Activated naive CD8-positive, alpha-beta T cell treated with anti-CD3 and anti-CD28 coated beads, Interleukin-2, amount 10 ng/mL, durations not matched to agents 7 days and 5 days (primary cell): ENCODE measurements around the gene DUSP19. TPM values are rescaled to one million over a fixed set of nuclear protein-coding genes. Genes with fewer than 3 reads are reported as not detected.

Experiments
- ATAC-seq: fragments of 150-1000 bp; cut with Tn5 transposase; one replicate; pipeline ENCODE4 v1.10.0; 2021; ENCODE audit warnings: low read depth, moderate library complexity
- POLR2A ChIA-PET: fragments of 350-600 bp; sonication (Branson Sonifier 250); formaldehyde crosslinking; loops from one replicate; lab custom pipeline; 2021; ENCODE audit warnings: antibody characterized with exemption; lab: Charles Lee
- DNase-seq: peaks from one replicate; pipeline ENCODE4 v3.0.0; 2021
- H3K27ac Mint-ChIP-seq: one replicate; pipeline ENCODE4 v1.8.0; 2022; ENCODE audit warnings: mild to moderate bottlenecking, mixed read lengths
- H3K27me3 Mint-ChIP-seq: one replicate; pipeline ENCODE4 v1.8.0; 2022; ENCODE audit warnings: mild to moderate bottlenecking, moderate library complexity, mixed read lengths
- H3K36me3 Mint-ChIP-seq: one replicate; pipeline ENCODE4 v1.8.0; 2021; ENCODE audit warnings: mild to moderate bottlenecking, mixed read lengths
- H3K4me1 Mint-ChIP-seq: one replicate; pipeline ENCODE4 v1.8.0; 2021; ENCODE audit warnings: mixed read lengths
- H3K4me3 Mint-ChIP-seq: one replicate; pipeline ENCODE4 v1.8.0; 2022; ENCODE audit warnings: mild to moderate bottlenecking, moderate library complexity, mixed read lengths
- H3K9me3 Mint-ChIP-seq: one replicate; pipeline ENCODE4 v1.8.0; 2021; ENCODE audit warnings: mixed read lengths
- total RNA-seq, 2 experiments: library from RNA; stranded (reverse); gene quantifications; one replicate each; pipeline ENCODE4 v1.2.3, GENCODE V29; 2021

The DUSP19 gene
- total RNA-seq, 2 experiments from 2014 or later = 1.7 to 1.8 TPM

DNA sequence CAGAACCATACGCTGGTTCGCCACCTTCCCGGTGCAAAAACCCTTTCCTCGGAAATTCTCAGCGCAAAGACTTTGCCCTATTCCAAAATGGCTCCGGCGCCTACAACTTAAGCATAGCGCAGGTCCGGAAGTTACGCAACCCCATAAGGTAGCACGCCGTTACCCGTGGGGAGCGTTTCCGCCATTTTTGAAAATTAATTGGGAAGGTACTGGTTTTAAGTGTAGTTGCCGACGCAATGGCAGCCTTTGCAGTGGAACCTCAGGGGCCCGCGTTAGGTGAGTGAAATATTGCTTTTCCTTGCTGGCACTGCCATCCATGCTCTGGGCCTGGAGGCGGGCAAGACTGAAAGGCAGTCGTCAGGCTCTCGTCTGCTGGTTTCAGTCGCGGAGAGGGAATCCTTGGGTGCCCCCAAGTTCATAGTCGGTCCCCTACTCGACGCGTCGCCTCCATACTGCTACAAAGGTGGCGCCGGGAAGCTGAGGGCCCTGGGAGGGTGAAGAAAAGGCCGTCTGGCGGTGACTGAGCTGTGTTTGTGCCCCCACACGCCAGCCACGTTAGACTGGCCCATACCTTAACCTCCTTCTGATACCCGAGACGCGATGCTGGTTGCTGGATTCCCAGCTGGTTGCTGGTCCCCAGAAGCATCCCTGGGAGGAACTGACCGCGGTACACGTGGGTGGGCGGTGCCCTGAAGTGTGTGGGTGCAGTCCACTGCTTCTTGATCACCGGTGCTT, 45.8 kb downstream of the DUSP19 start, which contains the start of gene NUP35:
Gene NUP35, plus strand, starts transcription at position 222 of the 735 bp plus-strand sequence. Its CDS starts 15 bp downstream, at position 237.
- ATAC-seq (peak; percentile 96), DNase-seq (peak; percentile 77)
- Mint-ChIP-seq H3K27me3 (peaks cover 3% of the 10 kb centered on the region), H3K4me3 (peak within 1 kb of the TSS; percentile 95), H3K36me3 (peaks cover 8% of the 10 kb centered on the region), H3K27ac (peak within 1 kb of the TSS; percentile 98), H3K9me3 (no peaks in the 10 kb centered on the region), H3K4me1 (peaks cover 28% of the 10 kb centered on the region)
- POLR2A ChIA-PET = interaction anchor here (0.8 to 1.0 kb wide), 2 partner anchors 46 to 88 kb away, joined by 3 read pairs; partner anchors contain the start of gene DUSP19

DNA sequence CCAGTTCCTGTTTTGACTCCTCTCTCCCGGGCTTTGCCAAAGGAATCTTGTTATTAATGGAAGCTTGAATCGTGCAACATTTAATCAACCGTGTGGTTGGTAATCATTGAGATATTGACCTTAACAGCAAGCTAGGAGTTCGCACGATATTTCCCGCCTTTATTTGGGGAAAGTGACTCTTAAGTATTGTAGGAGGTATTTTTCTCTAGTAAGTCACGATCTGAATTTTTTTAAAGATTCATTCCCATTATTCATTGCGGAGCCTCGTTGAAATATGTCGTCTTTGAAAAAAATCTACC, 46.4 kb downstream of the DUSP19 start:
- Mint-ChIP-seq H3K36me3 (peaks cover 8% of the 10 kb centered on the region), H3K9me3 (no peaks in the 10 kb centered on the region), H3K27ac (peak overlapping the region; percentile 98), H3K4me3 (peak overlapping the region; percentile 95), H3K27me3 (peaks cover 2% of the 10 kb centered on the region), H3K4me1 (peaks cover 28% of the 10 kb centered on the region)
- POLR2A ChIA-PET = no interaction called here
- ATAC-seq = no peak
- DNase-seq = no peak

DNA sequence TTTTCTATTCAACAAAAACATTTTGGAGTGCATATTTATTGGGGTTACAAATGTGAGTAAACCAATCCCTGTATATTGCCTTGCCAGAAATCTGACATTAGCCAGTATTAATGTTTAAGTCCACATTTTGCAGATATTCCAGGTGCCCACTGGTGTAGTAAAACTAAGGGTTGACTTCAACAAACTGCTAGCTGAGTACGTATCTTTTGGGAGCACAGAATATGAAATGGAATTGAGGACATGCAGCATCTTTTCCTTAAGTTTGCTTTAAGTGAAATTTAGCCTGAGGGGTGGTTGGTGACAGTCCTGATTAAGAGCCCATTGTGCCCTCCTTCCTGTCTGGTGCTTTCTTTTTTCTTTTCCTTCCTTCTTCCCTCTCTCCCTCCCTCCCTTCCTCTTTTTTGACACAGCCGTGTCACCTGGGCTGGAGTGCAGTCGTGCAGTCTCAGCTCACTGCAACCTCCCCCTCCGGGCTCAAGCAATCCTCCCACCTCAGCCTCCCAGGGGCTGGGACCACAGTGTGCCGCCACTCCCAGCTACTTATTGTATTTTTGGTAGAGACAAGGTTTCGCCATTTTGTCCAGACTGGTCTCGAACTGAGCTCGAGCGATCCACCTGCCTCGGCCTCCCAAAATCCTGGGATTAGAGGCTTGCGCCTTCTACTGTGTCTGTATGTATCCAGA, 47.3 kb downstream of the DUSP19 start:
- peak overlapping the region; percentile 95 for H3K4me3 Mint-ChIP-seq
- peak overlapping the region; percentile 68 for H3K27ac Mint-ChIP-seq
- H3K4me1 Mint-ChIP-seq = peaks cover 28% of the 10 kb centered on the region
- ATAC-seq (no peak), DNase-seq (no peak)
- H3K9me3 Mint-ChIP-seq = no peaks in the 10 kb centered on the region
- H3K27me3 Mint-ChIP-seq = no peaks in the 10 kb centered on the region
- H3K36me3 Mint-ChIP-seq = peaks cover 9% of the 10 kb centered on the region
- POLR2A ChIA-PET = no interaction called here

DNA sequence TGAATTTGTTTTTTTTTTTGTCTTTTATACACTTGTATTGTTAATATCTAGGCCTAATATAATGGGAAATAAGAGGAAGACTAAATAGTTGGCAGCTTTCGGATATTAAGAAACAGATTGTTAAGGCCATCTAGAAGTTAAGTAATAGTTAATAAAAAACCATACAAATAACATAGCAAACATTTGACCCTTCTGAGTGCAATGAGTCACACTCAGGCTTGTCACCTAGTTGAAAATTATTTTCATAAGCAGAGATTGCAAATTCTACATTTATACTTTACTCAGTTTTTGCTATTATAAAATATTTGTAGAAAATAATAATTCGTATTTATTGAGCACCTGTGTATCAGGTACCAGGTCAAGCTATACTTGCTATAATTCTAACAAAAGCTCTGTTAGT, 48.1 kb downstream of the DUSP19 start:
- Mint-ChIP-seq H3K4me3 (peak overlapping the region; percentile 95), H3K27ac (no peak overlapping the region), H3K4me1 (peaks cover 29% of the 10 kb centered on the region), H3K36me3 (peaks cover 11% of the 10 kb centered on the region), H3K9me3 (no peaks in the 10 kb centered on the region), H3K27me3 (no peaks in the 10 kb centered on the region)
- ATAC-seq (no peak), DNase-seq (no peak)
- POLR2A ChIA-PET = no interaction called here

DNA sequence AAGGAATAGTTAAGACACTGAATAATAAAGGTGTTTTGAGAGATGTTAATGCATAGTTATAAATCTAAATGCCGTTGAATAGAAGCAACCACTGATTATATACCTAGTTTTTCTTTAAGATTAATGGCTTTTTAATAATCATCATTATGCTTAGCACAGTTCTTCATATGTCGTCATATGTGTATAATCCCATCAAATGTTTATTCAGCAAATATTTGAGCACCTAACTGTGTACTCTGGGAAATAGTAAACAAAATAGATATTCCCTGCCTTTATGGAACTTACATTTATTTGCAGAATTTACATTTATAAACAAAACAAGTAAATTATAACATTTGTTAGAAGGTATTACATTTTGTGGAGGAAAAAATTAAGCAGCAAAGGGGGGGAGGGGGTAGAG, 55.5 kb downstream of the DUSP19 start:
- POLR2A ChIA-PET = no interaction called here
- no peak for ATAC-seq

DNA sequence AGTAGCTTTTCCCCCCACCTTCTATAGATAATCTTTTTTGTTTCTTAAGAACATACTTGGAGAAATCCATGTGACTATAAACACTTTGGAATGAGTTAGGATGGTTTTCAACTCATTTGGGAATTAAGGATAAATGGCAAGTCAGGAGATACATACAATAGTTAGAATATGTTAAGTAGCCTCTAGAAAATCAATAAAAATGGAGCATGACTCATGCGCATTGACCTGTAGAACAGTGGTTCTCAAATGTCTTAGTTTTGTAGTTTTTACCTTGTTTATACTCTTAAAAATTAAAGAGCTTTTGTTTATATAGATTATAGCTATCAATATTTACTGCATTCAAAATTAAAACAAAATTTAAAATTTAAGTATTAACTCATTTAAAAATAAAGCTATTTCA, 70.4 kb downstream of the DUSP19 start:
- Mint-ChIP-seq H3K36me3 (peaks cover 61% of the 10 kb centered on the region), H3K9me3 (peaks cover 4% of the 10 kb centered on the region), H3K4me1 (no peaks in the 10 kb centered on the region), H3K27me3 (no peaks in the 10 kb centered on the region), H3K4me3 (no peak overlapping the region), H3K27ac (no peak overlapping the region)
- ATAC-seq (no peak), DNase-seq (no peak)
- POLR2A ChIA-PET = no interaction called here

More for the DNA sequence above, 55.5 kb downstream of the DUSP19 start:
- peaks cover 29% of the 10 kb centered on the region for H3K36me3 Mint-ChIP-seq
- DNase-seq = no peak
- no peaks in the 10 kb centered on the region for H3K9me3 Mint-ChIP-seq
- no peaks in the 10 kb centered on the region for H3K27me3 Mint-ChIP-seq
- H3K27ac Mint-ChIP-seq = no peak overlapping the region
- H3K4me3 Mint-ChIP-seq = no peak overlapping the region
- H3K4me1 Mint-ChIP-seq = peaks cover 1% of the 10 kb centered on the region

DNA sequence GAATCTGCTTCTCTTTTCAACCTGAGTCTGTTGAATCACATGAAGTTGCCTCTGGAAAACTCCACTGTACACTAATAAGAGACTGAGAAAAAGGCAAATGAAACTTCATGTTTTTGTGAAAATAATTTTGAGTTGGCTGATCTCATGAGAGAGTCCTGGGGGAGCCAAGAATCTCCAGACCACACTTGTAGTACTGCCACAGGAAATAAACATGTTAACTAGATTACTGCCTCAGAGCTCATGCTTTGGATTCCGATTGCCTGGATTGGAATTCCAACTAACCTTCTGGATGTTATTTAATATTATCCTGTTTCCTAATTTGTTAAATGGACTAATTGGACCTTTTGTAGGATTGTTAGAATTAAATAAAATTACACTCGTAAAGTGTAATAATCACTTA, 70.9 kb downstream of the DUSP19 start:
- Mint-ChIP-seq H3K27me3 (no peaks in the 10 kb centered on the region), H3K4me3 (no peak overlapping the region), H3K36me3 (peaks cover 61% of the 10 kb centered on the region), H3K9me3 (peaks cover 5% of the 10 kb centered on the region), H3K4me1 (no peaks in the 10 kb centered on the region), H3K27ac (no peak overlapping the region)
- no peak for ATAC-seq
- no peak for DNase-seq
- POLR2A ChIA-PET = no interaction called here

Other genes with a start within 250 kb of the DUSP19 start
- not detected for gene FRZB, start 212.1 kb upstream of the DUSP19 start, total RNA-seq
- 1 to 10 TPM in 1 of 2 experiments, under 1 TPM in 1; 0.69 to 1.2 TPM for gene NCKAP1, start 40.3 kb upstream of the DUSP19 start, total RNA-seq
- gene NUP35, start 45.7 kb downstream of the DUSP19 start, total RNA-seq = 10 to 100 TPM; 20.1 to 21.4 TPM